Stimulated activated CD4-positive, alpha-beta T cell treated with anti-CD3 and anti-CD28 coated beads, Interleukin-1b, Interleukin-23, amount 100 ng/mL, for 24 hours (primary cell): ENCODE measurements around the gene MYT1.
"Not testable (repeated sequence)": the region's sequence is repeated elsewhere in the genome, so short reads cannot be mapped to it uniquely, and the experiment has no call there.

Experiments used
- DNase-seq, 4 experiments: peaks; one replicate each; pipeline ENCODE4 v3.0.0-alpha.2; 2020; ENCODE audit warnings: low read depth in 4 of 4, low spot score in 1 of 4

MYT1 gene

GRCh38 chr20:64164123-64164836, at the start of gene MYT1:
TSS of gene MYT1 (plus strand) at chr20:64164452. CDS start at chr20:64198862, 34,410 bp downstream.
- DNase-seq: no peak

GRCh38 chr20:64115171-64115911, 48.9 kb upstream of the MYT1 start:
- DNase-seq: no peak

GRCh38 chr20:64116016-64116415, 48.2 kb upstream of the MYT1 start:
- DNase-seq: no peak

- no peak for DNase-seq
Observed at GRCh38 chr20:64116541-64117431, 47.5 kb upstream of the MYT1 start.

- not testable (repeated sequence) for DNase-seq
Observed at GRCh38 chr20:64117432-64117777, 46.8 kb upstream of the MYT1 start.

GRCh38 chr20:64119301-64119680, 45.0 kb upstream of the MYT1 start:
- no peak for DNase-seq

GRCh38 chr20:64119681-64120341, 44.4 kb upstream of the MYT1 start:
- no peak for DNase-seq

- DNase-seq: no peak
Observed at GRCh38 chr20:64121586-64121985, 42.7 kb upstream of the MYT1 start.

- DNase-seq: not testable (repeated sequence)
Observed at GRCh38 chr20:64122927-64123326, 41.3 kb upstream of the MYT1 start.

GRCh38 chr20:64123517-64123916, 40.7 kb upstream of the MYT1 start:
- DNase-seq: not testable (repeated sequence)

- no peak for DNase-seq
Observed at GRCh38 chr20:64129146-64129782, 35.0 kb upstream of the MYT1 start.

GRCh38 chr20:64130271-64130670, 34.0 kb upstream of the MYT1 start:
- DNase-seq: no peak

- no peak for DNase-seq
Observed at GRCh38 chr20:64130876-64131275, 33.4 kb upstream of the MYT1 start.

- DNase-seq: no peak
Observed at GRCh38 chr20:64131406-64131805, 32.8 kb upstream of the MYT1 start.

- DNase-seq: no peak
Observed at GRCh38 chr20:64133951-64134407, 30.3 kb upstream of the MYT1 start.

- not testable (repeated sequence) for DNase-seq
Observed at GRCh38 chr20:64134744-64135143, 29.5 kb upstream of the MYT1 start.

GRCh38 chr20:64136004-64136710, 28.1 kb upstream of the MYT1 start:
- no peak for DNase-seq

- DNase-seq: no peak
Observed at GRCh38 chr20:64137598-64138031, 26.6 kb upstream of the MYT1 start.

- no peak for DNase-seq
Observed at GRCh38 chr20:64138276-64138815, 25.9 kb upstream of the MYT1 start.
